Measurements from ENCODE around the gene MAN1A2.

- TF ChIP-seq EZH2 (IDR thresholded peaks at IDR 0.05; ENCODE audit: borderline replicate concordance, low read depth, low read length, severe bottlenecking) (no peak), CTCF (IDR thresholded peaks at IDR 0.05; ENCODE audit: borderline replicate concordance, extremely low read depth, low read length, poor library complexity, severe bottlenecking) (no peak)
These were observed 195.6 kb downstream of the MAN1A2 start for GRCh38 chr1:117562581-117563491.

All from DND-41 (cell line).